ENCODE data around the gene CNGA1.
"Not testable (repeated sequence)": the region's sequence is repeated elsewhere in the genome, so short reads cannot be mapped to it uniquely, and the experiment has no call there.

Gene CNGA1

GRCh38 chr4:47926667-47927258 lies 89.7 kb downstream of the CNGA1 start:
- DNase-seq (ENCODE audit: extremely low spot score), result peak; percentile 48
- TF ChIP-seq CTCF (IDR thresholded peaks at IDR 0.05; ENCODE audit: control extremely low read depth, extremely low read depth, low read depth, missing control alignments), result peak; percentile 75
- ChIA-PET POLR2A (no interaction called here), CTCF (interaction anchor here (0.9 to 2.4 kb wide), 10 partner anchors 7 to 240 kb away, joined by 3 to 9 read pairs (median 4); partner anchors contain the start of gene NFXL1)

GRCh38 chr4:47923261-47923608 lies 93.2 kb downstream of the CNGA1 start:
- DNase-seq (ENCODE audit: extremely low spot score); POLR2A ChIA-PET: not testable (repeated sequence)
- CTCF ChIA-PET, result interaction anchor here (0.8 to 0.9 kb wide), 2 partner anchors 10 to 164 kb away, joined by 3 read pairs; no protein-coding TSS in a partner anchor

GRCh38 chr4:47922436-47923260 lies 93.8 kb downstream of the CNGA1 start:
- not testable (repeated sequence) for DNase-seq (ENCODE audit: extremely low spot score)

DNA sequence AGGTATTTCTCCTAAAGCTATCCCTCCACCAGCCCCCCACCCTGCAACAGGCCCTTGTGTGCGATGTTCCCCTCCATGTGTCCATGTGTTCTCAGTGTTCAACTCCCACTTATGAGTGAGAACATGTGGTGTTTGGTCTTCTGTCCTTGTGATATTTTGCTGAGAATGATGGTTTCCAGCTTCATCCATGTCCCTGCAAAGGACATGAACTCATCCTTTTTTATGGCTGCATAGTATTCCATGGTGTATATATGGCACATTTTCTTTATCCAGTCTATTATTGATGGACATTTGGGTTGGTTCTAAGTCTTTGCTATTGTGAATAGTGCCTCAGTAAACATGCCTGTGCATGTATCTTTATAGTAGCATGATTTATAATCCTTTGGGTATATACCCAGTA lies 99.3 kb downstream of the CNGA1 start:
- DNase-seq (ENCODE audit: extremely low spot score); POLR2A ChIA-PET: not testable (repeated sequence)
- CTCF ChIA-PET, result interaction anchor here (0.7 to 1.5 kb wide), 4 partner anchors 8 to 249 kb away, joined by 3 to 5 read pairs (median 4); no protein-coding TSS in a partner anchor

More at GRCh38 chr4:47922436-47923260, 93.8 kb downstream of the CNGA1 start:
- CTCF ChIA-PET, result interaction anchor here (0.9 to 1.0 kb wide), 2 partner anchors 165 to 217 kb away, joined by 3 read pairs; no protein-coding TSS in a partner anchor
- POLR2A ChIA-PET, result not testable (repeated sequence)

- CTCF ChIA-PET, result interaction anchor here (0.9 to 1.4 kb wide), 3 partner anchors 11 to 360 kb away, joined by 3 to 7 read pairs (median 4); no protein-coding TSS in a partner anchor
- POLR2A ChIA-PET, result interaction anchor here (0.9 kb wide), 1 partner anchor 452 kb away, joined by 3 read pairs; the partner anchor contains the start of gene COMMD8
- TF ChIP-seq CTCF (IDR thresholded peaks at IDR 0.05; ENCODE audit: control extremely low read depth, extremely low read depth, low read depth, missing control alignments), result no peak
- DNase-seq (ENCODE audit: extremely low spot score), result no peak
These were observed 101.1 kb downstream of the CNGA1 start for GRCh38 chr4:47915378-47915777.

- DNase-seq (ENCODE audit: extremely low spot score), result no peak
- ChIA-PET POLR2A (interaction anchor here (0.9 kb wide), 1 partner anchor 452 kb away, joined by 3 read pairs; the partner anchor contains the start of gene COMMD8), CTCF (interaction anchor here (0.6 to 1.4 kb wide), 4 partner anchors 11 to 361 kb away, joined by 3 to 7 read pairs (median 4); no protein-coding TSS in a partner anchor)
- no peak for TF ChIP-seq CTCF (IDR thresholded peaks at IDR 0.05; ENCODE audit: control extremely low read depth, extremely low read depth, low read depth, missing control alignments)
These were observed 101.6 kb downstream of the CNGA1 start for GRCh38 chr4:47914926-47915237.

DNA sequence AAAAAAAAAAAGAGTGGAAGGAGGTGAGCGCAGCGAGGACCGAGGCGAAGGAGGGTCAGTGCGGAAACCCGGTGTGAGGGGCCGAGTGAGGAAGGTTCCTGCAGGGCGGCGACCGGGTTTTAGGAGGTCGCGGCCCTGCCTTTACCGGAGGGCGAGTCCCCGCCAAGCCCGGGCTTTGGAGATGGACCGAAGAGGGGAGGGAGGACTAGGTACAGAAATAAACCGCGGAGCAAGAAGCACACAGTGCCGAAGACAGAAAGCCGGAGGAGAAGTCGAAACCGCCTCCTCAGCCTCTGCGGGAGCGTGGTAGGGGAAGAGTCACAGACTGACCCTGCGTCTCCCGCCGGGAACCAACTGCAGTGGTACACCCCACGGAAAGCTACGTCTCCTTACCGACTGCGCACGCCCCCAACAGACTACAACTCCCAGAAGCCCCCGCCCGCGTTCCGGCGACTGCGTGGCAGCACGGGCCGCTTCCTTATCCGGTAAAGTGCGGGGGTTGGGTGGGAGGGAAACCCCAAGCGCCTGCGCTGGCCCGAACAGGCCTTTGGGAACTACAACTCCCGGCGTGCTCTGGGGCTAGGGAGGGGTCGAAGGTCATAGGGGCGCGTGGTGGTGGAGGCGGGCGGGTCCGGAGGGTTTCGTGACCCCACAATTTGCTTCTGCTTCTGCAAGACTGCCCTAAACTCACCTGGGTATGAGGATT lies 102.1 kb downstream of the CNGA1 start, which contains the start of gene NFXL1:
Gene NFXL1 (minus strand): TSS at position 364 of the 706 bp plus-strand sequence. CDS start 380 bp downstream, outside the sequence.
- DNase-seq (ENCODE audit: extremely low spot score), result peak; percentile 95
- CTCF ChIA-PET, result interaction anchor here (0.6 to 1.4 kb wide), 5 partner anchors 11 to 361 kb away, joined by 3 to 7 read pairs (median 3); no protein-coding TSS in a partner anchor
- TF ChIP-seq CTCF (IDR thresholded peaks at IDR 0.05; ENCODE audit: control extremely low read depth, extremely low read depth, low read depth, missing control alignments), result no peak
- POLR2A ChIA-PET, result interaction anchor here (0.7 to 0.9 kb wide), 2 partner anchors 11 to 451 kb away, joined by 3 to 6 read pairs; partner anchors contain the start of gene COMMD8
